Calu3 (cell line): ENCODE data around the gene SH3RF3. TPM values are rescaled to one million over a fixed set of nuclear protein-coding genes. Genes with fewer than 3 reads are reported as not detected.

Experiments used
- BruUV-seq: library from RNA; stranded (reverse); fragments of 400-500 nt; replicated peaks from 2 replicates; lab custom pipeline; 2021; lab: Mats Ljungman, UMichigan
- CTCF ChIA-PET: fragments of 300-600 bp; sonication (Branson Sonifier 250); formaldehyde crosslinking; loops from one replicate; lab custom pipeline; 2022; ENCODE audit warnings: antibody characterized with exemption; lab: Charles Lee
- DNase-seq: peaks from one replicate; pipeline ENCODE4 v3.0.0; 2022
- H3K27ac Mint-ChIP-seq: one replicate; pipeline ENCODE4 v1.8.0; 2022; ENCODE audit warnings: mixed read lengths; ENCODE audit not compliant: unreplicated experiment
- H3K27me3 Mint-ChIP-seq: one replicate; pipeline ENCODE4 v1.8.0; 2022; ENCODE audit warnings: mixed read lengths; ENCODE audit not compliant: unreplicated experiment
- H3K36me3 Mint-ChIP-seq: one replicate; pipeline ENCODE4 v1.8.0; 2022; ENCODE audit warnings: mild to moderate bottlenecking, moderate library complexity, mixed read lengths; ENCODE audit not compliant: insufficient read depth, unreplicated experiment
- H3K4me1 Mint-ChIP-seq: one replicate; pipeline ENCODE4 v1.8.0; 2022; ENCODE audit warnings: mild to moderate bottlenecking, low read depth, mixed read lengths; ENCODE audit not compliant: unreplicated experiment
- H3K4me3 Mint-ChIP-seq: one replicate; pipeline ENCODE4 v1.8.0; 2022; ENCODE audit warnings: mild to moderate bottlenecking, low read depth, moderate library complexity, mixed read lengths; ENCODE audit not compliant: unreplicated experiment
- H3K9me3 Mint-ChIP-seq: one replicate; pipeline ENCODE4 v1.8.0; 2022; ENCODE audit warnings: low read depth, mixed read lengths; ENCODE audit not compliant: unreplicated experiment
- intact Hi-C: fragments of 100-400 bp; cut with micrococcal nuclease; formaldehyde crosslinking; loops from one replicate; pipeline ENCODE4 v1.10.0; 2022; ENCODE audit not compliant: unreplicated experiment
- total RNA-seq: library from RNA; stranded (reverse); gene quantifications from 2 replicates; pipeline ENCODE4 v1.2.3, GENCODE V29; 2022
- TF ChIP-seq, protein P1 (sequence below): fragments of 200-600 bp; IDR thresholded peaks from one replicate; pipeline ENCODE4 v1.8.0; 2022; ENCODE audit warnings: antibody characterized with exemption; ENCODE audit not compliant: unreplicated experiment

The SH3RF3 gene
- total RNA-seq, 1 experiment from 2014 or later: 0.17 TPM

DNA sequence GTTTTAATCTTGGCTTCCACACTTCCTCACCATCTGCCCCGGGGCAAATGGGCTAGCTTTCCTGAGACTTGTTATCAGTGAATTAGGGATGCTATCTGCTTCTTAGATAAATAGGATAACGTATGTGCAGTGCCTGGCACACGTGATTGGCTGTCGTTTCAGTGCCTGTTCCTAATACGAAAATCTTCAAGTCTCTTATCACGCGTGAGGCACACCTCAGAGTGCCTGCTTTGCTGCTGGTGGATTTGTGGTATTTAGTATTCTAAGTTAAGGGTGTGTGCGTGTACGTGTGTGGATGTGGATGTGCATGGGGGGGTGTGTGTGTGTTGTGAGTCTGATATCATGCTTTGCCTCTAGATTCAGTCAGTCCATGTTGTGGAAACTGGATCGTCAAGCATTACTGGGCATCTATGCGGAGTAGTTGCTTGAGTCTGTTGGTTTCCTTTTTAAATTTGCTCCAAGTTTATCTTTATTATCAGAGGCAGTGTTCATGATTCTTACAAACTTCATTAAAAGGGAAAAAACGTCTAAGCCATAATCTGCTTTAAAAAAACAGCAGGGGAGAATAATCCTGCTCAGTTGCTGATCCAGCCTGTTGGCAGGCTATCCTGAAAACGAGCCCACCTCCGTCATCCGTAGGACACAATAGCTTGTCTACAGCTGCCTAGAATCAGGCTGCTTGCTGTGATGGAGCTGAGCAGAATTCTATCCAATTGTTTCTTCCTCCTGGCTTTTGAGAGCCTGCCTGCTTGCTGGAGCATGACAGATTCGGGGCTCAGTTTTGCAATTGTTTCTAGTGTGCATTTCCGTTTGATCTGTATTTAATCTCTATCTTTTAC, 6.6 kb downstream of the SH3RF3 start:
- BruUV-seq: no TSS peak
- Mint-ChIP-seq H3K4me1 (peaks cover 23% of the 10 kb centered on the region), H3K27ac (no peak overlapping the region), H3K9me3 (no peaks in the 10 kb centered on the region), H3K36me3 (no peaks in the 10 kb centered on the region), H3K27me3 (peaks cover 72% of the 10 kb centered on the region), H3K4me3 (no peak overlapping the region)
- CTCF ChIA-PET: no interaction called here
- TF ChIP-seq, protein P1, sequence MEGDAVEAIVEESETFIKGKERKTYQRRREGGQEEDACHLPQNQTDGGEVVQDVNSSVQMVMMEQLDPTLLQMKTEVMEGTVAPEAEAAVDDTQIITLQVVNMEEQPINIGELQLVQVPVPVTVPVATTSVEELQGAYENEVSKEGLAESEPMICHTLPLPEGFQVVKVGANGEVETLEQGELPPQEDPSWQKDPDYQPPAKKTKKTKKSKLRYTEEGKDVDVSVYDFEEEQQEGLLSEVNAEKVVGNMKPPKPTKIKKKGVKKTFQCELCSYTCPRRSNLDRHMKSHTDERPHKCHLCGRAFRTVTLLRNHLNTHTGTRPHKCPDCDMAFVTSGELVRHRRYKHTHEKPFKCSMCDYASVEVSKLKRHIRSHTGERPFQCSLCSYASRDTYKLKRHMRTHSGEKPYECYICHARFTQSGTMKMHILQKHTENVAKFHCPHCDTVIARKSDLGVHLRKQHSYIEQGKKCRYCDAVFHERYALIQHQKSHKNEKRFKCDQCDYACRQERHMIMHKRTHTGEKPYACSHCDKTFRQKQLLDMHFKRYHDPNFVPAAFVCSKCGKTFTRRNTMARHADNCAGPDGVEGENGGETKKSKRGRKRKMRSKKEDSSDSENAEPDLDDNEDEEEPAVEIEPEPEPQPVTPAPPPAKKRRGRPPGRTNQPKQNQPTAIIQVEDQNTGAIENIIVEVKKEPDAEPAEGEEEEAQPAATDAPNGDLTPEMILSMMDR: no peak
- intact Hi-C loops: no loop called here
- no peak for DNase-seq

DNA sequence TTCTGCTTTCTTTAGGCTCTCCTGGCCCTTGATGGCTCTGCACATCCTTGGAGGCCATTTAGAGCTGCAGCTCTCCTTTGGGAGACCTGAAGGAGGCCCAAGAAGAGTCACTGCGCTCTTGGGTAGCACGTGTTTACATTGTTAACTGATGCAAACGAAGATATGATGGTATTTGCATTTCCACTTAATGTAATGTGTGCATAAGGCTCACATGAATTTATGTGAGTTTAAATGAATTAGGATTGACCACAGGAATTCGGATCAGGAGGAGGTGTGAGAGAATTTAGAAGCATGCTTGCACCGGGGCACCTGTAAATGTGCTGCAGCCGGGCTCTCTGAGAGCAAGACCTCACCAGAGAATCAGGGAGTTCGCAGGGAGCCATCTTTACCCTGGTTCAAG, 7.5 kb downstream of the SH3RF3 start:
- no TSS peak for BruUV-seq
- Mint-ChIP-seq H3K4me1 (peaks cover 23% of the 10 kb centered on the region), H3K9me3 (no peaks in the 10 kb centered on the region), H3K27ac (no peak overlapping the region), H3K27me3 (peaks cover 69% of the 10 kb centered on the region), H3K36me3 (no peaks in the 10 kb centered on the region), H3K4me3 (no peak overlapping the region)
- TF ChIP-seq, protein P1: no peak
- intact Hi-C loops: no loop called here
- CTCF ChIA-PET: no interaction called here
- no peak for DNase-seq

DNA sequence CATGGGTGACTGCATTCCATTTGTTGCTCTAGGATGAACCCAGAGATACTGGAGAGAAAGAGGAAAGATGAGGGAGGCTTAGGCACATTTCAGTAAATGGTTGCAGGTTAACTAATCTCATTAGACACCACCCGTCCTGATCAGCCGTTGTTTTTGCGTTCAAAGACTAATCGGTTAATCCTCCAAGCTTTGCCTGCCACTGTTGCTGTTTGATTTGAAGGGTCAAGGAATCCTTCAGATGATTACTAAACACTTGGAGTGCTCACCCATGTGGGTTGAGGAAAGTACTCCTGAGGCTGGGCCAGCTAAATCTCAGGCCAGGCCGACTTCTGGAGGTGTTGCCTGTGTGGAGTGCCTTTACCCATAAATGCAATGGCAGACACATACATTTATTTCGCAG, 8.6 kb downstream of the SH3RF3 start:
- Mint-ChIP-seq H3K27me3 (peaks cover 69% of the 10 kb centered on the region), H3K9me3 (no peaks in the 10 kb centered on the region), H3K27ac (no peak overlapping the region), H3K4me3 (no peak overlapping the region), H3K36me3 (no peaks in the 10 kb centered on the region), H3K4me1 (peaks cover 23% of the 10 kb centered on the region)
- CTCF ChIA-PET: no interaction called here
- intact Hi-C loops: no loop called here
- BruUV-seq: no TSS peak
- TF ChIP-seq, protein P1: no peak
- DNase-seq: no peak

DNA sequence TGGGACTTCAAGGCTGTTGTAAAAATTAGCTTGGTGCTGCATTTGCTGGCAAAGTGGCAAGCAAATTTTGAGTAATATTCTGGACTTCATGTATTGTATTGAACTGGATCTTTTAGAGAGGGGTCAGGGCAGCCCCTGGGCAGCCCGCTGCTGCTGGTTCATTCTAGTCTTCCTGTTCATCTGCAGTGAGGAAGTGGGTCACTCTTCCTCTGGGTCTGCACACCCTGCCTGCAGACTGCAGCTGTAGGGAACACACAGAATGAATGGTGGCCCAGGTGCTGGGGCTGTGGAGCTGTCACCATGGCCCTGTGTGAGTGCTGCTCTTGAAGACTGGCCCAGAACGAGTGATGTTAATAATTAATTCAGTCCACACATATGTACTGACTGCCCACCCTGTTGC, 9.4 kb downstream of the SH3RF3 start:
- peaks cover 69% of the 10 kb centered on the region for H3K27me3 Mint-ChIP-seq

More for the DNA sequence above, 9.4 kb downstream of the SH3RF3 start:
- CTCF ChIA-PET: no interaction called here
- DNase-seq: no peak
- Mint-ChIP-seq H3K9me3 (no peaks in the 10 kb centered on the region), H3K4me3 (no peak overlapping the region), H3K4me1 (peaks cover 23% of the 10 kb centered on the region), H3K27ac (no peak overlapping the region), H3K36me3 (no peaks in the 10 kb centered on the region)
- BruUV-seq: no TSS peak
- intact Hi-C loops: no loop called here
- TF ChIP-seq, protein P1: no peak
